ENCODE measurements around the gene SORBS1.

- TF ChIP-seq CTCF (conservative IDR thresholded peaks at IDR 0.05) (no peak), ZFX (IDR thresholded peaks at IDR 0.05) (no peak)
These were observed 67.3 kb downstream of the SORBS1 start for GRCh38 chr10:95493862-95494261.

Measured in C4-2B (cell line).